PC-3 (cell line): ENCODE data around the gene TIRAP. TPM values are rescaled to one million over a fixed set of nuclear protein-coding genes. Genes with fewer than 3 reads are reported as not detected.

Source experiments
- ATAC-seq: fragments of 200-7000 bp; cut with Tn5 transposase; 2 replicates; pipeline ENCODE4 v1.9.1; 2020; ENCODE audit warnings: mild to moderate bottlenecking, moderate library complexity
- BruUV-seq: library from RNA; stranded (reverse); fragments of 400-500 nt; replicated peaks from 2 replicates; lab custom pipeline; 2021; lab: Mats Ljungman, UMichigan
- CTCF ChIA-PET: fragments of 300-600 bp; sonication (Branson Sonifier 250); formaldehyde crosslinking; loops from one replicate; lab custom pipeline; 2022; ENCODE audit warnings: antibody characterized with exemption; lab: Charles Lee
- POLR2A ChIA-PET: fragments of 300-600 bp; sonication (Branson Sonifier 250); formaldehyde crosslinking; loops from one replicate; lab custom pipeline; 2022; ENCODE audit warnings: antibody characterized with exemption; ENCODE audit not compliant: unreplicated experiment; lab: Charles Lee
- DNase-seq: peaks from one replicate; pipeline ENCODE4 v3.0.0-alpha.2; 2015
- H2AFZ ChIP-seq: fragments of 300-600 bp; sonication (generic); 2 replicates; pipeline ENCODE4 v1.6.0; 2016; ENCODE audit warnings: antibody characterized with exemption, low read length
- H3F3A ChIP-seq: fragments of 300-600 bp; sonication (generic); one replicate; pipeline ENCODE4 v1.6.0; 2017; ENCODE audit warnings: antibody characterized with exemption, low read length, control low read depth, mild to moderate bottlenecking; ENCODE audit not compliant: unreplicated experiment
- H3K27ac ChIP-seq: fragments of 300-600 bp; sonication (generic); 2 replicates; pipeline ENCODE4 v1.5.1; 2016; ENCODE audit warnings: mild to moderate bottlenecking, low read length
- H3K27me3 ChIP-seq: fragments of 300-600 bp; sonication (generic); 2 replicates; pipeline ENCODE4 v1.6.1; 2016; ENCODE audit warnings: low read length, mixed read lengths
- H3K36me3 ChIP-seq: fragments of 300-600 bp; sonication (generic); 2 replicates; pipeline ENCODE4 v1.6.1; 2016; ENCODE audit warnings: low read depth, mixed run types, low read length, mixed read lengths
- H3K4me1 ChIP-seq: fragments of 300-600 bp; sonication (generic); 2 replicates; pipeline ENCODE4 v1.5.1; 2016; ENCODE audit warnings: low read length; ENCODE audit not compliant: insufficient read depth
- H3K4me2 ChIP-seq: fragments of 300-600 bp; sonication (generic); 2 replicates; pipeline ENCODE4 v1.6.0; 2016; ENCODE audit warnings: low read length
- H3K4me3 ChIP-seq: fragments of 300-600 bp; sonication (generic); 2 replicates; pipeline ENCODE4 v1.5.1; 2016; ENCODE audit warnings: mild to moderate bottlenecking, low read length, mixed read lengths
- H3K79me2 ChIP-seq: fragments of 300-600 bp; sonication (generic); 2 replicates; pipeline ENCODE4 v1.6.1; 2017; ENCODE audit warnings: low read length, mixed read lengths
- H3K9ac ChIP-seq: fragments of 300-600 bp; sonication (generic); 2 replicates; pipeline ENCODE4 v1.6.0; 2016; ENCODE audit warnings: mild to moderate bottlenecking, low read length
- H3K9me2 ChIP-seq: fragments of 300-600 bp; sonication (generic); replicated peaks from 2 replicates; pipeline ENCODE4 v1.6.1; 2016; ENCODE audit warnings: mixed run types, low read length, mixed read lengths
- H3K9me3 ChIP-seq: fragments of 300-600 bp; sonication (generic); 2 replicates; pipeline ENCODE4 v1.6.1; 2016; ENCODE audit warnings: low read length, mixed read lengths
- H4K20me1 ChIP-seq: fragments of 300-600 bp; sonication (generic); 2 replicates; pipeline ENCODE4 v1.6.1; 2016; ENCODE audit warnings: low read length, mixed read lengths
- EZH2 ChIP-seq: fragments of 300-600 bp; sonication (generic); IDR thresholded peaks from one replicate; pipeline ENCODE4 v1.6.1; 2017; ENCODE audit warnings: antibody characterized with exemption, mild to moderate bottlenecking, low read length; ENCODE audit not compliant: unreplicated experiment
- EZH2phosphoT487 ChIP-seq: fragments of 300-600 bp; sonication (generic); IDR thresholded peaks from 2 replicates; pipeline ENCODE4 v1.6.1; 2018; ENCODE audit warnings: mild to moderate bottlenecking, antibody characterized with exemption, low read length, borderline replicate concordance
- intact Hi-C: fragments of 100-400 bp; cut with micrococcal nuclease; formaldehyde crosslinking; loops from 2 replicates; pipeline ENCODE4 v1.9.0; 2023
- total RNA-seq: library from RNA; depleted of rRNA; stranded (reverse); fragments of >200 nt; gene quantifications from 2 replicates; pipeline ENCODE4 v1.2.3, GENCODE V29; 2014
- TF ChIP-seq, protein P1 (sequence below): fragments of 300-600 bp; sonication (generic); conservative IDR thresholded peaks from 2 replicates; pipeline ENCODE4 v1.5.1; 2017; ENCODE audit warnings: antibody characterized with exemption, low read depth, mild to moderate bottlenecking, low read length

TIRAP gene
- total RNA-seq, 1 experiment from 2014 or later: 8.4 TPM

DNA sequence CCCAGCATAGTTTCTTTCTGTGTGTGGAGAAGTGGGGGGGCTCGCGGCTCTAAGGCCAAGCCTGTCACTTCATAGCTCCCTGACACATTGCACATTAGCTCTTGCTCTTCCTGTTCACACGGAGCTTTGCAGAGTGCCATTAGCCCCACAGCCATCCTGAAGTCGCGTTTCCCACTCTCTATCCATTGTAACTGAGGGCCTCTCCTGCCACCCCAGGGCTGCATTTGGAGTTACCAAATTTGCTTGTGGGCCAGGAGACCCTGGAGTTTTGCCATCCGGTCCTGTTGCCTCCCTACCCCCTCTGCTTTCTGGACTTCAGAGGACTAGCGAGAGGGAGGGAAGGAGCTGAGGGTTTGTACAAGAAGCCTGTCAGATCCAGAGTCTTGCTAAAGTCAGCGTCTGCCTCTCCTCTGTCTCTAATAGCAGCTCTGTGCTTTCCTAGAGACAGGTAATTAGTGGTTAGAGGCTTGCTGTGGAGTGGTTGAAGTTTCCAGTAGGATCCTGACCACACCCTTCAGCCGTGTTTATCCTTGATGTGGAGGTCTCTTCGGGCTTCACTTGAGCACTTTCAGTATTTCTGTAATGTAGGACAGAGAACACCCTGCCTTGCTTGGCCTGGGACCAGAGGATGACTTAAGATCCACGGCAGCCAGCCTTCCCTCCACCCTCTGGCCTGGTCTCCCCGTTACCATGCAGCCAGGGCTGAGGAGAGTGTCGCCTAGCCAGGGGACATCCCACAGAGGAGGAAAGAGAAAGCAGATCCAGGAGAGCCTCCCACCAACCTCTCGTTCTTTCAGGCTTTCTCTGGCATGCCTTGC is 35.1 kb downstream of the TIRAP start:
- peak; percentile 55 for ATAC-seq
- no TSS peak for BruUV-seq
- H4K20me1 ChIP-seq: no peaks in the 10 kb centered on the region
- peak overlapping the region; percentile 15 for H3K27ac ChIP-seq
- H3K4me1 ChIP-seq: peaks cover 25% of the 10 kb centered on the region
- H3K4me2 ChIP-seq: peak overlapping the region; percentile 13; the same call in 1 of the 2 replicates
- H3K9me3 ChIP-seq: no peaks in the 10 kb centered on the region
- H3K4me3 ChIP-seq: no peak overlapping the region
- H2AFZ ChIP-seq: no peak overlapping the region
- TF ChIP-seq, protein P1, sequence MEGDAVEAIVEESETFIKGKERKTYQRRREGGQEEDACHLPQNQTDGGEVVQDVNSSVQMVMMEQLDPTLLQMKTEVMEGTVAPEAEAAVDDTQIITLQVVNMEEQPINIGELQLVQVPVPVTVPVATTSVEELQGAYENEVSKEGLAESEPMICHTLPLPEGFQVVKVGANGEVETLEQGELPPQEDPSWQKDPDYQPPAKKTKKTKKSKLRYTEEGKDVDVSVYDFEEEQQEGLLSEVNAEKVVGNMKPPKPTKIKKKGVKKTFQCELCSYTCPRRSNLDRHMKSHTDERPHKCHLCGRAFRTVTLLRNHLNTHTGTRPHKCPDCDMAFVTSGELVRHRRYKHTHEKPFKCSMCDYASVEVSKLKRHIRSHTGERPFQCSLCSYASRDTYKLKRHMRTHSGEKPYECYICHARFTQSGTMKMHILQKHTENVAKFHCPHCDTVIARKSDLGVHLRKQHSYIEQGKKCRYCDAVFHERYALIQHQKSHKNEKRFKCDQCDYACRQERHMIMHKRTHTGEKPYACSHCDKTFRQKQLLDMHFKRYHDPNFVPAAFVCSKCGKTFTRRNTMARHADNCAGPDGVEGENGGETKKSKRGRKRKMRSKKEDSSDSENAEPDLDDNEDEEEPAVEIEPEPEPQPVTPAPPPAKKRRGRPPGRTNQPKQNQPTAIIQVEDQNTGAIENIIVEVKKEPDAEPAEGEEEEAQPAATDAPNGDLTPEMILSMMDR: no peak
- no peak for TF ChIP-seq EZH2phosphoT487
- no peak for TF ChIP-seq EZH2
- CTCF ChIA-PET: interaction anchor here (0.9 kb wide), 1 partner anchor 163 kb away, joined by 4 read pairs; no protein-coding TSS in a partner anchor
- 0 out of 2 replicates have a peak, but pooled peaks cover 5% of the 10 kb centered on the region for H3K79me2 ChIP-seq
- no peaks in the 10 kb centered on the region for H3K27me3 ChIP-seq
- H3K9ac ChIP-seq: no peak overlapping the region
- no peaks in the 10 kb centered on the region for H3F3A ChIP-seq
- no peaks in the 10 kb centered on the region for H3K9me2 ChIP-seq
- intact Hi-C loops: no loop called here
- H3K36me3 ChIP-seq: 0 out of 2 replicates have a peak, but pooled peaks cover 5% of the 10 kb centered on the region
- POLR2A ChIA-PET: no interaction called here
- no peak for DNase-seq

GRCh38 chr11:126318574-126319373 is 35.9 kb downstream of the TIRAP start:
- DNase-seq (peak; percentile 43), ATAC-seq (peak; percentile 80)
- Histone ChIP-seq H3K4me3 (no peak overlapping the region), H3K4me2 (no peak overlapping the region), H3K9ac (no peak overlapping the region), H3K9me2 (no peaks in the 10 kb centered on the region), H2AFZ (no peak overlapping the region), H3K9me3 (no peaks in the 10 kb centered on the region), H3K27me3 (no peaks in the 10 kb centered on the region), H3K27ac (peak overlapping the region; percentile 15), H3K4me1 (peaks cover 17% of the 10 kb centered on the region), H3K36me3 (0 out of 2 replicates have a peak, but pooled peaks cover 5% of the 10 kb centered on the region), H4K20me1 (no peaks in the 10 kb centered on the region), H3F3A (no peaks in the 10 kb centered on the region), H3K79me2 (0 out of 2 replicates have a peak, but pooled peaks cover 5% of the 10 kb centered on the region)
- TF ChIP-seq EZH2: no peak
- TF ChIP-seq EZH2phosphoT487: no peak
- TF ChIP-seq, protein P1: no peak
- ChIA-PET POLR2A (no interaction called here), CTCF (interaction anchor here (0.9 kb wide), 1 partner anchor 162 kb away, joined by 4 read pairs; no protein-coding TSS in a partner anchor)
- intact Hi-C loops: no loop called here
- BruUV-seq: no TSS peak
